Measurements from ENCODE around the gene TTC7B.

- TF ChIP-seq EZH2phosphoT487 (IDR thresholded peaks at IDR 0.05; ENCODE audit: insufficient read depth, low read depth) (no peak), EZH2 (IDR thresholded peaks at IDR 0.05; ENCODE audit: insufficient read depth, poor library complexity, severe bottlenecking) (no peak)
Observed at GRCh38 chr14:90682615-90683014, 133.6 kb downstream of the TTC7B start.
